Neutrophil (primary cell): ENCODE measurements around the gene ANXA6.
A peak's percentile ranks its signal among the peaks of the same experiment; 100 is the strongest.

ENCODE experiments used
- H3K27ac ChIP-seq: fragments of 200-600 bp; sonication (generic); 2 replicates; pipeline ENCODE4 v1.5.1; 2016; ENCODE audit warnings: mild to moderate bottlenecking, moderate library complexity
- H3K27me3 ChIP-seq: fragments of 200-600 bp; sonication (generic); 2 replicates; pipeline ENCODE4 v1.6.0; 2016; ENCODE audit warnings: mild to moderate bottlenecking
- H3K36me3 ChIP-seq: fragments of 200-600 bp; sonication (generic); 2 replicates; pipeline ENCODE4 v1.5.1; 2017
- H3K4me1 ChIP-seq, 2 experiments: fragments of 200-600 bp in 1 of 2; sonication (generic) in 1 of 2; 1 replicate in 1 of 2; 2 replicates in 1 of 2; pipeline versions ENCODE4 v1.5.1 to v1.6.1; 2013 to 2016; ENCODE audit warnings: low read depth in 1 of 2, low read length in 1 of 2, mild to moderate bottlenecking in 1 of 2, moderate library complexity in 1 of 2; ENCODE audit not compliant: control insufficient read depth in 1 of 2, insufficient read depth in 1 of 2
- H3K4me3 ChIP-seq, 2 experiments: fragments of 200-600 bp in 1 of 2; sonication (generic) in 1 of 2; 1 replicate in 1 of 2; 2 replicates in 1 of 2; pipeline ENCODE4 v1.5.1; 2013 to 2016; ENCODE audit warnings: low read depth in 1 of 2, low read length in 1 of 2, mild to moderate bottlenecking in 1 of 2, moderate library complexity in 1 of 2
- H3K9me3 ChIP-seq: fragments of 200-600 bp; sonication (generic); 2 replicates; pipeline ENCODE4 v1.5.1; 2016
- CTCF ChIP-seq: fragments of 200-600 bp; sonication (generic); IDR thresholded peaks from 2 replicates; pipeline ENCODE4 v1.5.1; 2016; ENCODE audit warnings: antibody characterized with exemption

ANXA6 gene

GRCh38 chr5:151087486-151087885 lies 70.1 kb downstream of the ANXA6 start:
- Histone ChIP-seq H3K27me3 (no peaks in the 10 kb centered on the region), H3K36me3 (no peaks in the 10 kb centered on the region), H3K4me3 (no peak overlapping the region), H3K27ac (peak overlapping the region; percentile 69), H3K4me1 (peaks cover 45 to 61% of the 10 kb centered on the region in 2 experiments), H3K9me3 (no peaks in the 10 kb centered on the region)
- TF ChIP-seq CTCF = no peak

- TF ChIP-seq CTCF = no peak
- Histone ChIP-seq H3K36me3 (no peaks in the 10 kb centered on the region), H3K9me3 (no peaks in the 10 kb centered on the region), H3K4me1 (peaks cover 46 to 61% of the 10 kb centered on the region in 2 experiments), H3K27ac (peak overlapping the region; percentile 69), H3K27me3 (no peaks in the 10 kb centered on the region), H3K4me3 (no peak overlapping the region)
Observed at GRCh38 chr5:151086905-151087360, 70.6 kb downstream of the ANXA6 start.

GRCh38 chr5:151086192-151086869 lies 71.2 kb downstream of the ANXA6 start:
- Histone ChIP-seq H3K36me3 (no peaks in the 10 kb centered on the region), H3K27me3 (no peaks in the 10 kb centered on the region), H3K4me3 (peak overlapping the region in 1 of 2 experiments; percentile 15), H3K27ac (peak overlapping the region; percentile 69), H3K4me1 (peaks cover 46 to 61% of the 10 kb centered on the region in 2 experiments), H3K9me3 (no peaks in the 10 kb centered on the region)
- no peak for TF ChIP-seq CTCF

- H3K9me3 ChIP-seq = no peaks in the 10 kb centered on the region
- peak overlapping the region in 1 of 2 experiments; percentile 15 for H3K4me3 ChIP-seq
- no peak for TF ChIP-seq CTCF
- H3K27me3 ChIP-seq = no peaks in the 10 kb centered on the region
- peaks cover 52 to 57% of the 10 kb centered on the region in 2 experiments for H3K4me1 ChIP-seq
- H3K36me3 ChIP-seq = no peaks in the 10 kb centered on the region
- H3K27ac ChIP-seq = peak overlapping the region; percentile 69
Observed at GRCh38 chr5:151085517-151086041, 72.0 kb downstream of the ANXA6 start.

- TF ChIP-seq CTCF = no peak
- Histone ChIP-seq H3K27me3 (no peaks in the 10 kb centered on the region), H3K4me1 (peaks cover 65 to 66% of the 10 kb centered on the region in 2 experiments), H3K9me3 (no peaks in the 10 kb centered on the region), H3K4me3 (no peak overlapping the region), H3K27ac (no peak overlapping the region), H3K36me3 (no peaks in the 10 kb centered on the region)
Observed at GRCh38 chr5:151084363-151084762, 73.2 kb downstream of the ANXA6 start.
